HG02981 (cell line): ENCODE measurements around the gene TBX19.
"Not testable (repeated sequence)": the region's sequence is repeated elsewhere in the genome, so short reads cannot be mapped to it uniquely, and the experiment has no call there.

Experiments used
- ATAC-seq: cut with Tn5 transposase; IDR thresholded peaks from one replicate; pipeline ENCODE4 v1.9.1; 2021; ENCODE audit warnings: mild to moderate bottlenecking, moderate library complexity; ENCODE audit not compliant: unreplicated experiment

TBX19 gene

GRCh38 chr1:168354335-168355269 is 73.9 kb downstream of the TBX19 start:
- not testable (repeated sequence) for ATAC-seq

GRCh38 chr1:168360151-168361021 is 79.7 kb downstream of the TBX19 start:
- no peak for ATAC-seq

GRCh38 chr1:168361252-168361651 is 80.6 kb downstream of the TBX19 start:
- ATAC-seq, result no peak

- no peak for ATAC-seq
These were observed 82.3 kb downstream of the TBX19 start for GRCh38 chr1:168362991-168363390.
